ENCODE results near the gene TUBB4A.

The TUBB4A gene

GRCh38 chr19:6471076-6471475 is 31.0 kb downstream of the TUBB4A start:
- H3K79me2 ChIP-seq (ENCODE audit: insufficient read depth, low read depth) = no peaks in the 10 kb centered on the region
- no peak for TF ChIP-seq CTCF (conservative IDR thresholded peaks at IDR 0.05; ENCODE audit: low read depth, low read length)
- H3K36me3 ChIP-seq (ENCODE audit: insufficient read depth) = no peaks in the 10 kb centered on the region
- peaks cover 26% of the 10 kb centered on the region; the same call in 1 of the 2 replicates for H3K27me3 ChIP-seq (ENCODE audit: insufficient read depth, low read depth)
- no peak overlapping the region for H3K4me3 ChIP-seq (IDR thresholded peaks at IDR 0.05; ENCODE audit: insufficient read depth, low read depth, low read length)
- H2AFZ ChIP-seq (ENCODE audit: low read depth) = no peak overlapping the region
- no peak overlapping the region for H3K4me2 ChIP-seq
- H3K27ac ChIP-seq = no peak overlapping the region
- H4K20me1 ChIP-seq (ENCODE audit: insufficient read depth) = no peaks in the 10 kb centered on the region
- H3K4me1 ChIP-seq (ENCODE audit: low read depth, poor library complexity, severe bottlenecking) = no peaks in the 10 kb centered on the region
- no peak overlapping the region for H3K9ac ChIP-seq

- H3K79me2 ChIP-seq (ENCODE audit: insufficient read depth, low read depth) = no peaks in the 10 kb centered on the region
- no peaks in the 10 kb centered on the region for H4K20me1 ChIP-seq (ENCODE audit: insufficient read depth)
- H3K27ac ChIP-seq = no peak overlapping the region
- H3K4me3 ChIP-seq (IDR thresholded peaks at IDR 0.05; ENCODE audit: insufficient read depth, low read depth, low read length) = no peak overlapping the region
- H3K4me2 ChIP-seq = no peak overlapping the region
- H3K4me1 ChIP-seq (ENCODE audit: low read depth, poor library complexity, severe bottlenecking) = no peaks in the 10 kb centered on the region
- H3K36me3 ChIP-seq (ENCODE audit: insufficient read depth) = no peaks in the 10 kb centered on the region
- TF ChIP-seq CTCF (conservative IDR thresholded peaks at IDR 0.05; ENCODE audit: low read depth, low read length) = no peak
- no peak overlapping the region for H3K9ac ChIP-seq
- peaks cover 26% of the 10 kb centered on the region; the same call in 1 of the 2 replicates for H3K27me3 ChIP-seq (ENCODE audit: insufficient read depth, low read depth)
- no peak overlapping the region for H2AFZ ChIP-seq (ENCODE audit: low read depth)
Measured at GRCh38 chr19:6470173-6470572, 31.9 kb downstream of the TUBB4A start.

GRCh38 chr19:6467384-6467783 is 34.7 kb downstream of the TUBB4A start:
- no peak overlapping the region for H3K4me3 ChIP-seq (IDR thresholded peaks at IDR 0.05; ENCODE audit: insufficient read depth, low read depth, low read length)
- no peak overlapping the region for H3K27ac ChIP-seq
- no peak for TF ChIP-seq CTCF (conservative IDR thresholded peaks at IDR 0.05; ENCODE audit: low read depth, low read length)
- H3K79me2 ChIP-seq (ENCODE audit: insufficient read depth, low read depth) = no peaks in the 10 kb centered on the region
- H3K4me1 ChIP-seq (ENCODE audit: low read depth, poor library complexity, severe bottlenecking) = no peaks in the 10 kb centered on the region
- no peak overlapping the region for H3K9ac ChIP-seq
- H4K20me1 ChIP-seq (ENCODE audit: insufficient read depth) = no peaks in the 10 kb centered on the region
- peaks cover 26% of the 10 kb centered on the region; the same call in 1 of the 2 replicates for H3K27me3 ChIP-seq (ENCODE audit: insufficient read depth, low read depth)
- H3K36me3 ChIP-seq (ENCODE audit: insufficient read depth) = no peaks in the 10 kb centered on the region
- no peak overlapping the region for H3K4me2 ChIP-seq
- H2AFZ ChIP-seq (ENCODE audit: low read depth) = no peak overlapping the region

- TF ChIP-seq CTCF (conservative IDR thresholded peaks at IDR 0.05; ENCODE audit: low read depth, low read length) = no peak
- H2AFZ ChIP-seq (ENCODE audit: low read depth) = no peak overlapping the region
Measured at GRCh38 chr19:6466526-6467248, 35.4 kb downstream of the TUBB4A start.

More at GRCh38 chr19:6466526-6467248, 35.4 kb downstream of the TUBB4A start:
- no peak overlapping the region for H3K4me3 ChIP-seq (IDR thresholded peaks at IDR 0.05; ENCODE audit: insufficient read depth, low read depth, low read length)
- H3K27ac ChIP-seq = no peak overlapping the region
- no peaks in the 10 kb centered on the region for H3K79me2 ChIP-seq (ENCODE audit: insufficient read depth, low read depth)
- no peaks in the 10 kb centered on the region for H3K36me3 ChIP-seq (ENCODE audit: insufficient read depth)
- H3K4me1 ChIP-seq (ENCODE audit: low read depth, poor library complexity, severe bottlenecking) = no peaks in the 10 kb centered on the region
- H4K20me1 ChIP-seq (ENCODE audit: insufficient read depth) = no peaks in the 10 kb centered on the region
- H3K4me2 ChIP-seq = no peak overlapping the region
- peaks cover 26% of the 10 kb centered on the region; the same call in 1 of the 2 replicates for H3K27me3 ChIP-seq (ENCODE audit: insufficient read depth, low read depth)
- no peak overlapping the region for H3K9ac ChIP-seq
